Neural progenitor cell (in vitro differentiated cells): ENCODE measurements around the gene FSTL1. TPM values are rescaled to one million over a fixed set of nuclear protein-coding genes. Genes with fewer than 3 reads are reported as not detected.

Experiments
- DNase-seq: peaks from one replicate; pipeline ENCODE4 v3.0.0-alpha.2; 2016; ENCODE audit warnings: low spot score
- H2AFZ ChIP-seq: fragments of 200-600 bp; sonication (generic); replicated peaks from 2 replicates; pipeline ENCODE4 v1.6.1; 2016; ENCODE audit warnings: antibody characterized with exemption
- H3F3A ChIP-seq: fragments of 200-600 bp; sonication (generic); 2 replicates; pipeline ENCODE4 v1.6.1; 2016; ENCODE audit warnings: antibody characterized with exemption, low read depth
- H3K27ac ChIP-seq: fragments of 200-600 bp; sonication (generic); 2 replicates; pipeline ENCODE4 v1.5.1; 2016; ENCODE audit warnings: mild to moderate bottlenecking
- H3K27me3 ChIP-seq: fragments of 200-600 bp; sonication (generic); 2 replicates; pipeline ENCODE4 v1.6.1; 2016; ENCODE audit warnings: mild to moderate bottlenecking, moderate library complexity
- H3K36me3 ChIP-seq: fragments of 200-600 bp; sonication (generic); 2 replicates; pipeline ENCODE4 v1.5.1; 2016
- H3K4me1 ChIP-seq: fragments of 200-600 bp; sonication (generic); 2 replicates; pipeline ENCODE4 v1.6.1; 2016; ENCODE audit warnings: mixed run types
- H3K4me2 ChIP-seq: fragments of 200-600 bp; sonication (generic); 2 replicates; pipeline ENCODE4 v1.6.1; 2016
- H3K4me3 ChIP-seq: fragments of 200-600 bp; sonication (generic); 2 replicates; pipeline ENCODE4 v1.5.1; 2016
- H3K79me2 ChIP-seq: fragments of 200-600 bp; sonication (generic); 2 replicates; pipeline ENCODE4 v1.6.1; 2016; ENCODE audit warnings: low read depth
- H3K9ac ChIP-seq: fragments of 200-600 bp; sonication (generic); 2 replicates; pipeline ENCODE4 v1.6.1; 2016
- H3K9me3 ChIP-seq: fragments of 200-600 bp; sonication (generic); 2 replicates; pipeline ENCODE4 v1.5.1; 2016; ENCODE audit warnings: low read depth
- H4K20me1 ChIP-seq: fragments of 200-600 bp; sonication (generic); 2 replicates; pipeline ENCODE4 v1.6.1; 2016; ENCODE audit warnings: low read depth
- H3K27ac Mint-ChIP-seq: 3 replicates; pipeline ENCODE4 v1.8.0; 2021; ENCODE audit warnings: mixed read lengths
- H3K27me3 Mint-ChIP-seq: 2 replicates; pipeline ENCODE4 v1.8.0; 2022; ENCODE audit warnings: low read depth, mild to moderate bottlenecking, inconsistent platforms, moderate library complexity, mixed read lengths; ENCODE audit not compliant: insufficient read depth
- H3K36me3 Mint-ChIP-seq: 3 replicates; pipeline ENCODE4 v1.8.0; 2021; ENCODE audit warnings: mixed read lengths
- H3K4me1 Mint-ChIP-seq: 3 replicates; pipeline ENCODE4 v1.8.0; 2021; ENCODE audit warnings: mixed read lengths
- H3K4me3 Mint-ChIP-seq: 3 replicates; pipeline ENCODE4 v1.8.0; 2021; ENCODE audit warnings: mild to moderate bottlenecking, moderate library complexity, mixed read lengths
- H3K9me3 Mint-ChIP-seq: 3 replicates; pipeline ENCODE4 v1.8.0; 2020; ENCODE audit warnings: mixed read lengths
- EZH2 ChIP-seq: fragments of 200-600 bp; sonication (generic); IDR thresholded peaks from 2 replicates; pipeline ENCODE4 v1.6.1; 2017; ENCODE audit warnings: antibody characterized with exemption, mild to moderate bottlenecking, moderate library complexity
- EZH2phosphoT487 ChIP-seq: fragments of 200-600 bp; sonication (generic); IDR thresholded peaks from 2 replicates; pipeline ENCODE4 v1.6.1; 2017; ENCODE audit warnings: antibody characterized with exemption
- total RNA-seq: library from RNA; depleted of rRNA; stranded (reverse); fragments of >200 nt; gene quantifications from 2 replicates; pipeline ENCODE4 v1.2.3, GENCODE V29; 2015; ENCODE audit warnings: low replicate concordance
- TF ChIP-seq, protein P1 (sequence below): fragments of 200-600 bp; sonication (generic); IDR thresholded peaks from 2 replicates; pipeline ENCODE4 v1.5.1; 2017; ENCODE audit warnings: antibody characterized with exemption, mild to moderate bottlenecking

The FSTL1 gene
- total RNA-seq, 1 donor from 2014 or later, result 327 TPM

DNA sequence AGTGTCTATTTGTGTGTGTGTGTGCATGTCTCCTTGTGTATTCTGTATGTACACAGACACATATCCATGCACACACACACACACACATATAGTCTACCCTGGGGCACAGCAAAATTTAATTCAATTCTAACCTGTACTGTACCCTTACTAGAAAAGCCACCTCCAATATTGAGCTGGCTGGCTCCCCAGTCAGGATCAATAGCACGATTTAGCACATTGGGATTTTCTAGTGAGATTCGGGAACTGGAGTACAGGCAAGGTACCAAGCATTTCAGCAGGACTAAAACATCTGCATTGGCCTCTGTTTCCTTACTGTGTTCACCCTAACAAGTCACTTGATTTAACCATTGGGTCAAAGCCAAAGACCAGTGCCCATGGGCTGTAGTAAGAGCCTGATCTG is 13.2 kb downstream of the FSTL1 start:
- peaks cover 54% of the 10 kb centered on the region for H3K79me2 ChIP-seq
- Mint-ChIP-seq H3K4me3 (no peak overlapping the region), H3K4me1 (peaks cover 9% of the 10 kb centered on the region), H3K9me3 (no peaks in the 10 kb centered on the region), H3K36me3 (peaks cover 29% of the 10 kb centered on the region), H3K27ac (no peak overlapping the region), H3K27me3 (no peaks in the 10 kb centered on the region)
- H3F3A ChIP-seq, result no peaks in the 10 kb centered on the region
- H3K4me1 ChIP-seq, result peaks cover 6% of the 10 kb centered on the region
- no peak overlapping the region for H3K9ac ChIP-seq
- peaks cover 3% of the 10 kb centered on the region for H3K36me3 ChIP-seq
- no peak overlapping the region for H3K4me2 ChIP-seq
- no peaks in the 10 kb centered on the region for H3K9me3 ChIP-seq
- H3K27ac ChIP-seq, result no peak overlapping the region
- TF ChIP-seq EZH2 (no peak), EZH2phosphoT487 (no peak)
- TF ChIP-seq, protein P1, sequence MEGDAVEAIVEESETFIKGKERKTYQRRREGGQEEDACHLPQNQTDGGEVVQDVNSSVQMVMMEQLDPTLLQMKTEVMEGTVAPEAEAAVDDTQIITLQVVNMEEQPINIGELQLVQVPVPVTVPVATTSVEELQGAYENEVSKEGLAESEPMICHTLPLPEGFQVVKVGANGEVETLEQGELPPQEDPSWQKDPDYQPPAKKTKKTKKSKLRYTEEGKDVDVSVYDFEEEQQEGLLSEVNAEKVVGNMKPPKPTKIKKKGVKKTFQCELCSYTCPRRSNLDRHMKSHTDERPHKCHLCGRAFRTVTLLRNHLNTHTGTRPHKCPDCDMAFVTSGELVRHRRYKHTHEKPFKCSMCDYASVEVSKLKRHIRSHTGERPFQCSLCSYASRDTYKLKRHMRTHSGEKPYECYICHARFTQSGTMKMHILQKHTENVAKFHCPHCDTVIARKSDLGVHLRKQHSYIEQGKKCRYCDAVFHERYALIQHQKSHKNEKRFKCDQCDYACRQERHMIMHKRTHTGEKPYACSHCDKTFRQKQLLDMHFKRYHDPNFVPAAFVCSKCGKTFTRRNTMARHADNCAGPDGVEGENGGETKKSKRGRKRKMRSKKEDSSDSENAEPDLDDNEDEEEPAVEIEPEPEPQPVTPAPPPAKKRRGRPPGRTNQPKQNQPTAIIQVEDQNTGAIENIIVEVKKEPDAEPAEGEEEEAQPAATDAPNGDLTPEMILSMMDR, result no peak
- H2AFZ ChIP-seq, result no peak overlapping the region
- H3K27me3 ChIP-seq, result no peaks in the 10 kb centered on the region
- no peak overlapping the region for H3K4me3 ChIP-seq
- no peak for DNase-seq
- peaks cover 10% of the 10 kb centered on the region for H4K20me1 ChIP-seq

DNA sequence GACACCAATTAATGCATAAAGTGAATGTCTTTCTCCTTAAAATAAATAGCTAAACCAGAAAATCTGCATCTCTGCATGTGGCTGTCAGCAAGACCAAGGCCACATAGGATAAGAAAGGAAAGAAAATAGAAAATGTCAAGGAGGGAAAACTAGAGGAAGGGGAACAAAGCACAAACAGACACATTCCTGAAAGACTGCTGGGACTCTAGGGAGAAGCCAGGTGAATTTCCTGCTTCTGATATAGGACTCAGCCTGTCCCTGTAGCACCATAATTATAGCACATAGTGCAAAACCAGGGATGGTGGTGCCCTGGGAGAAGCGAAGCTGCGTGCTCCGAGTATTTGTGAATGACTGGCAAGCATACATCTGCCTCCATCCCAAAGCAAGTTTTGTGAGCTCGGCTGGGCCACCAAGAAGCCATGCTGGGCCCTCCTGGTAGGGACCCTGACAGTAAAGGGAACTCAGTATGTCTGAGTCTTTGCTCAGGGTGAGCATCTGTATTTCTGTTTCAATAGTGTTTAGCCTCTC is 14.2 kb downstream of the FSTL1 start:
- Histone ChIP-seq H3K9me3 (no peaks in the 10 kb centered on the region), H3K79me2 (peaks cover 50% of the 10 kb centered on the region), H3K4me3 (no peak overlapping the region), H3K27me3 (no peaks in the 10 kb centered on the region), H3K36me3 (peaks cover 3% of the 10 kb centered on the region), H3K27ac (no peak overlapping the region), H3F3A (no peaks in the 10 kb centered on the region), H3K4me1 (peaks cover 13% of the 10 kb centered on the region), H2AFZ (no peak overlapping the region), H3K9ac (no peak overlapping the region), H4K20me1 (peaks cover 10% of the 10 kb centered on the region), H3K4me2 (no peak overlapping the region)
- Mint-ChIP-seq H3K4me3 (no peak overlapping the region), H3K4me1 (peaks cover 19% of the 10 kb centered on the region), H3K9me3 (no peaks in the 10 kb centered on the region), H3K27me3 (no peaks in the 10 kb centered on the region), H3K36me3 (peaks cover 32% of the 10 kb centered on the region), H3K27ac (peak overlapping the region; percentile 40)
- no peak for DNase-seq
- TF ChIP-seq EZH2, result no peak
- TF ChIP-seq, protein P1, result no peak
- no peak for TF ChIP-seq EZH2phosphoT487

DNA sequence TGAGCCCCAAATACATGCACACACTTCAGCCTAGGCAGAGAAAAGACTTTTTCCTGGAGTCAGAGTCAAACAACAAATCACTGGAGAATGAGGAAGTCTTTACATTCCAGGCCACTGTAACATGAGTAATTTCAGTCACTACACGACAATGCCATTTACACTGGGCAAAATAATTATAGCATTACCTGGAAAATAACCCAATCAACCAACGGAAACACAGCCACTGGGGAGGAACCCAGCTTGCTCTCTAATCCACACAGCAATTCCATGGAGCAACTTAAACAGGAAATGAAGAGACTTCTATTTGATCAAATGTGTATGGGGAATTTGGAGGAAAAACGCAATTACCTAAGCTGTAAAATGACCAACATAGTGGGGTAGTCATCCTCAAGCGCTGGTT is 15.2 kb downstream of the FSTL1 start:
- no peak overlapping the region for H3K27ac ChIP-seq
- TF ChIP-seq EZH2phosphoT487 (no peak), EZH2 (no peak)
- TF ChIP-seq, protein P1, result no peak
- no peaks in the 10 kb centered on the region for H3K27me3 ChIP-seq
- H3K4me3 Mint-ChIP-seq, result no peak overlapping the region
- H3K4me3 ChIP-seq, result no peak overlapping the region
- no peak overlapping the region for H3K27ac Mint-ChIP-seq
- no peak overlapping the region for H3K9ac ChIP-seq
- H2AFZ ChIP-seq, result no peak overlapping the region
- H3K9me3 Mint-ChIP-seq, result no peaks in the 10 kb centered on the region
- peaks cover 30% of the 10 kb centered on the region for H3K36me3 Mint-ChIP-seq
- H4K20me1 ChIP-seq, result peaks cover 4% of the 10 kb centered on the region
- H3K4me1 Mint-ChIP-seq, result peaks cover 23% of the 10 kb centered on the region
- H3K9me3 ChIP-seq, result no peaks in the 10 kb centered on the region
- peaks cover 1% of the 10 kb centered on the region for H3K27me3 Mint-ChIP-seq
- H3K79me2 ChIP-seq, result peaks cover 54% of the 10 kb centered on the region
- H3K36me3 ChIP-seq, result peaks cover 10% of the 10 kb centered on the region
- H3K4me2 ChIP-seq, result no peak overlapping the region
- DNase-seq, result no peak
- peaks cover 15% of the 10 kb centered on the region for H3K4me1 ChIP-seq
- no peaks in the 10 kb centered on the region for H3F3A ChIP-seq
